Ascending aorta (tissue), 2 donors: ENCODE measurements around the gene ZC3H6. TPM values are rescaled to one million over a fixed set of nuclear protein-coding genes. Genes with fewer than 3 reads are reported as not detected.
A peak's percentile ranks its signal among the peaks of the same experiment; 100 is the strongest.

Experiments used
- DNase-seq, 2 donors: peaks; one replicate each; pipeline ENCODE4 v3.0.0-alpha.2; 2019; ENCODE audit warnings: low spot score in 2 of 2
- H3K27ac ChIP-seq, 2 donors: fragments of 200-600 bp; sonication (generic); one replicate each; pipeline ENCODE4 v1.5.1; 2016 to 2017; ENCODE audit warnings: mild to moderate bottlenecking in 1 of 2
- H3K27me3 ChIP-seq: fragments of 200-600 bp; sonication (generic); one replicate; pipeline ENCODE4 v1.5.1; 2017
- H3K36me3 ChIP-seq, 2 donors: fragments of 200-600 bp; sonication (generic); one replicate each; pipeline ENCODE4 v1.5.1; 2016
- H3K4me1 ChIP-seq, 2 donors: fragments of 200-600 bp; sonication (generic); one replicate each; pipeline ENCODE4 v1.5.1; 2016 to 2017; ENCODE audit warnings: mild to moderate bottlenecking in 1 of 2
- H3K4me3 ChIP-seq, 2 donors: fragments of 200-600 bp; sonication (generic); one replicate each; pipeline ENCODE4 v1.5.1; 2016 to 2017; ENCODE audit warnings: mild to moderate bottlenecking in 1 of 2
- H3K9me3 ChIP-seq, 2 donors: fragments of 200-600 bp; sonication (generic); one replicate each; pipeline ENCODE4 v1.5.1; 2016
- intact Hi-C: fragments of 100-400 bp; cut with DNase I; formaldehyde crosslinking; loops from one replicate; pipeline ENCODE4 v1.15.1; 2023
- total RNA-seq: library from RNA; depleted of rRNA; stranded (reverse); fragments of >200 nt; gene quantifications from one replicate; pipeline ENCODE4 v1.1.0, GENCODE V29; 2016
- TF ChIP-seq, protein P1 (sequence below), 3 experiments: fragments of 200-600 bp in 2 of 3; fragments of 450-650 bp in 1 of 3; sonication (generic) in 2 of 3; IDR thresholded peaks; one replicate each; pipeline ENCODE4 v1.5.1; 2016 to 2019; ENCODE audit warnings: antibody characterized with exemption in 3 of 3, mild to moderate bottlenecking in 1 of 3, moderate library complexity in 1 of 3

The ZC3H6 gene
- total RNA-seq, 1 donor from 2014 or later = 1.5 TPM

DNA sequence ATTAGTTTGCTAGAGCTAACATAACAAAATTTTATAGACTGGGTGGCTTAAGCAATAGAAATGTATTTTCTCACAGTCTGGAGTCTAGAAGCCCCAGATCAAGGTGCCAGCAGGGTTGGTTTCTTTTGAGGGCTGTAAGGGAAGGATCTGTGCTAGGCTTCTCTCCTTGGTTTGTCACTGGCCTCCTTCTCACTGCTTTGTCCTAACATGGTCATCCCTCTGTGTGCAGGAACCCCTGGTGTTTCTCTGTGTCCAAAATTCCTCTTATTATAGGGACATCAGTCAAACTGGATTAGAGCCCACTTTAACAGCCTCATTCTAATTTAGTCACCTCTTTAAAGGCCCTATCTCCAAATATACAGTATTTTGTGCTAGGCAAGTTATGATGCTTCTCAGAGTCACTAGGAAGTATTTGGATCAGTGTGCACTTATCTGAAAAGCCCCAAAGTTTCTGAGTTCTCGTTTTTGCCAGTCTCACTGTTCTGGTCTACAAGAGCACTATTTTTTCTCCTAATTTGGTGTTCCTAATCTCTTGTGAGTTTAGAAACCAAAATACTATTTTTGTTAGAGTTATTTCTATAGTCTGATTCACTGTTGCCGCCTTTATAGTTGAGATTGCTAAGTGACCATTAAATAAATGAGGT lies 29.0 kb downstream of the ZC3H6 start:
- Histone ChIP-seq H3K27me3 (no peaks in the 10 kb centered on the region), H3K9me3 (no peaks in the 10 kb centered on the region), H3K4me3 (no peak overlapping the region), H3K36me3 (no peaks in the 10 kb centered on the region), H3K4me1 (peaks cover 4 to 16% of the 10 kb centered on the region in 2 donors), H3K27ac (peak overlapping the region; percentile 80 to 87)
- no peak for DNase-seq
- intact Hi-C loops = loop anchor here (1.0 kb wide), 1 partner anchor 29 kb away; the partner anchor contains the start of gene ZC3H6
- TF ChIP-seq, protein P1, sequence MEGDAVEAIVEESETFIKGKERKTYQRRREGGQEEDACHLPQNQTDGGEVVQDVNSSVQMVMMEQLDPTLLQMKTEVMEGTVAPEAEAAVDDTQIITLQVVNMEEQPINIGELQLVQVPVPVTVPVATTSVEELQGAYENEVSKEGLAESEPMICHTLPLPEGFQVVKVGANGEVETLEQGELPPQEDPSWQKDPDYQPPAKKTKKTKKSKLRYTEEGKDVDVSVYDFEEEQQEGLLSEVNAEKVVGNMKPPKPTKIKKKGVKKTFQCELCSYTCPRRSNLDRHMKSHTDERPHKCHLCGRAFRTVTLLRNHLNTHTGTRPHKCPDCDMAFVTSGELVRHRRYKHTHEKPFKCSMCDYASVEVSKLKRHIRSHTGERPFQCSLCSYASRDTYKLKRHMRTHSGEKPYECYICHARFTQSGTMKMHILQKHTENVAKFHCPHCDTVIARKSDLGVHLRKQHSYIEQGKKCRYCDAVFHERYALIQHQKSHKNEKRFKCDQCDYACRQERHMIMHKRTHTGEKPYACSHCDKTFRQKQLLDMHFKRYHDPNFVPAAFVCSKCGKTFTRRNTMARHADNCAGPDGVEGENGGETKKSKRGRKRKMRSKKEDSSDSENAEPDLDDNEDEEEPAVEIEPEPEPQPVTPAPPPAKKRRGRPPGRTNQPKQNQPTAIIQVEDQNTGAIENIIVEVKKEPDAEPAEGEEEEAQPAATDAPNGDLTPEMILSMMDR (IDR thresholded peaks at IDR 0.05) = no peak

DNA sequence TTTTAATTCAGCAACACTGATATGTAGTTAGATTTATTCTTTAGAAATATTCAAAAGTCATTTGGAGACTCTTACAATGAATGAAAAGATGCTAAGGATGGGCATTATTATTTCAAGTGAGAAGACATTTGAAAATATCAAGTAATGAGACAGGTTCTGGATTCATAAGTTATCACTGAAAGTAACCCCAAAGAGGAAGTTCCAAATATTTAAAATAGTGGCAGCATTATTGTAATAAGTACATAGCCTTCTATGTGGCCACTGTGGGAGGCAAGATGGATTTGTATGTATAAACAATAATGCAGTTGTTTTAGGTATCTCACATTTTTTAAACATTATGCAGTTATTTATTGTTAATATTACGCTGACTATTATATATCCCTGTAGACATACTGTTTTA lies 29.7 kb downstream of the ZC3H6 start:
- intact Hi-C loops = no loop called here
- Histone ChIP-seq H3K36me3 (no peaks in the 10 kb centered on the region), H3K4me3 (no peak overlapping the region), H3K9me3 (no peaks in the 10 kb centered on the region), H3K27me3 (no peaks in the 10 kb centered on the region), H3K4me1 (peaks cover 4 to 16% of the 10 kb centered on the region in 2 donors), H3K27ac (peak overlapping the region; percentile 80 to 87)
- DNase-seq = no peak
- TF ChIP-seq, protein P1 (IDR thresholded peaks at IDR 0.05) = no peak

DNA sequence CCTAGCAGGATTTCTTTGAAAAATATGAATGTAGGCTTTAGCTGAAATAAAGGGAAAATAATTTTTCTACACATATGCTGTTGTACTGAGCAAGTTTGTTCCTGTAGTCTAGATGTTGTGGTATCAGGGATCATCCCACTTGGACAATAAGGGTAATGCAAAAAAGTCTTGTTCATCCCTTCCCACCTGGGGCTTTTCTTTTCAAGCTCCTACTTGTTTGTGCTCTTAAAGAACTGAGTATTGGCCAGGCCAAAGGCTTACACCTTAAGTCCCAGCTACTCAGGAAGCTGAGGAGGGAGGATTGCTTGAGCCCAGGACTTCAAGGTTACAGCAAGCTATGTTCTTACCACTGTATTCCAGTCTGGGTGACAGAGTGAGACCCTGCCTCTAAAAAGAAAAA lies 35.5 kb downstream of the ZC3H6 start:
- H3K9me3 ChIP-seq = no peaks in the 10 kb centered on the region
- DNase-seq = no peak
- no peak overlapping the region for H3K27ac ChIP-seq
- peaks cover 0 to 3% of the 10 kb centered on the region in 2 donors for H3K36me3 ChIP-seq
- H3K4me1 ChIP-seq = no peaks in the 10 kb centered on the region
- intact Hi-C loops = no loop called here
- TF ChIP-seq, protein P1 (IDR thresholded peaks at IDR 0.05) = no peak
- no peaks in the 10 kb centered on the region for H3K27me3 ChIP-seq
- H3K4me3 ChIP-seq = no peak overlapping the region

DNA sequence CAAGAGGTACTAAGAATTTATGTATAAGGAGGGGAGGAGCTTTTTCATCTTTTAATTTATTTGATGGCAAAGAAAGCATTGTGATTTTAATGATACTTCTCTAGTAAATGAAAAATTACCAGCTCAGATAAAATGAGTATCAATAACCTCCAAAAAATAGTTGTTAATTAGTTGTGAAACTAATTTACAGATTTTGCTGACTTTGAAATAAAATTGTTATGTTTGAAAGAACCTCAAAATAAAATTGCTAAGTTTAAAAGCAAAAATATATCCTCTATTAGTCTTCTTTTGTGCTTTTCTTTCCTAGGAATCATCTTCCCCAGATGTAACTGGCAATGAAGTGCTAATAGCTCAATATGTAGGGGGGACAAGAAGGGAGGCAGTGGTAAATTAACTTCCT lies 36.5 kb downstream of the ZC3H6 start:
- no peak for DNase-seq
- Histone ChIP-seq H3K9me3 (no peaks in the 10 kb centered on the region), H3K4me1 (no peaks in the 10 kb centered on the region), H3K36me3 (peaks cover 0 to 3% of the 10 kb centered on the region in 2 donors), H3K27ac (no peak overlapping the region), H3K4me3 (no peak overlapping the region), H3K27me3 (no peaks in the 10 kb centered on the region)
- intact Hi-C loops = no loop called here
- TF ChIP-seq, protein P1 (IDR thresholded peaks at IDR 0.05) = no peak

DNA sequence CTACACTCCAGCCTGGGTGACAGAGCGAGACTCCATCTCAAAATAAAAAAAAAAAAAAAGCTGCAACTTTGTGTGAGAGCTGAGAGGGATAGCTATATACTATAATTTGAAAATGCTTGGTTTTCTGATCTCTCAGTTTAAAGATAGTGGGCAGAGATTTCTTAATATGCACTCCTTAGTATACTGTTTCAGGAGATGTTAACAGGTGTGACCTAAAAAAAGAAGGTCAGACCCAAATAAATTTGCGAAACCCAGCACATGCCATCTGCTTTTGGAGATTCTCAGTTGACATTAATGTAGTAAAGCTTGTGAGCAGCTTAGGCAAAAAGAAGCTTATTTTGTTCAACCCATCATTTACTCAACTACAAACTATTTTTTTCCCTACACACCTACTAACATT lies 37.4 kb downstream of the ZC3H6 start:
- no peak overlapping the region for H3K4me3 ChIP-seq
- H3K27me3 ChIP-seq = no peaks in the 10 kb centered on the region
- H3K27ac ChIP-seq = no peak overlapping the region
- no peaks in the 10 kb centered on the region for H3K9me3 ChIP-seq
- intact Hi-C loops = no loop called here
- DNase-seq = no peak
- TF ChIP-seq, protein P1 (IDR thresholded peaks at IDR 0.05) = no peak
- peaks cover 0 to 2% of the 10 kb centered on the region in 2 donors for H3K4me1 ChIP-seq
- peaks cover 0 to 3% of the 10 kb centered on the region in 2 donors for H3K36me3 ChIP-seq
